HCT116 (cell line): ENCODE results near the gene RASGRF1. TPM values are rescaled to one million over a fixed set of nuclear protein-coding genes. Genes with fewer than 3 reads are reported as not detected.

Experiments used
- ATAC-seq: fragments of 200-7000 bp; cut with Tn5 transposase; 2 replicates; pipeline ENCODE4 v1.9.1; 2020; ENCODE audit warnings: mild to moderate bottlenecking, moderate library complexity
- BruUV-seq: library from RNA; stranded (reverse); fragments of 400-500 nt; replicated peaks from 2 replicates; lab custom pipeline; 2021; lab: Mats Ljungman, UMichigan
- CTCF ChIA-PET: fragments of 300-600 bp; sonication (Branson Sonifier 250); formaldehyde crosslinking; loops from one replicate; lab custom pipeline; 2021; ENCODE audit warnings: antibody characterized with exemption; lab: Charles Lee
- POLR2A ChIA-PET: fragments of 300-600, 350-600 bp; sonication (Branson Sonifier 250); formaldehyde crosslinking; loops from one replicate; lab custom pipeline; 2021; ENCODE audit warnings: antibody characterized with exemption; lab: Charles Lee
- RAD21 ChIA-PET, 2 experiments: fragments of 300-600 bp; sonication (Branson Sonifier 250); formaldehyde crosslinking; loops; one replicate each; lab custom pipeline; 2023; ENCODE audit warnings: low total read pairs in 2 of 2; ENCODE audit not compliant: uncharacterized antibody in 2 of 2, unreplicated experiment in 2 of 2, low non-redundant PET in 1 of 2; lab: Charles Lee
- DNase-seq: peaks from one replicate; pipeline ENCODE4 v3.0.0-alpha.2; 2010; ENCODE audit warnings: low read depth, low spot score
- H2AFZ ChIP-seq: fragments of 200-600 bp; shearing (Covaris generic), sonication (generic); 2 replicates; pipeline ENCODE4 v1.6.1; 2017; ENCODE audit warnings: low read depth, mixed run types, mixed read lengths, antibody characterized with exemption, low read length; ENCODE audit not compliant: poor library complexity, severe bottlenecking
- H3K27ac ChIP-seq: 2 replicates; pipeline ENCODE4 v1.5.1; 2012; ENCODE audit warnings: low read depth, low read length
- H3K27me3 ChIP-seq: fragments of 200-600 bp; sonication (generic); 2 replicates; pipeline ENCODE4 v1.6.1; 2016; ENCODE audit warnings: mixed run types, low read length, mixed read lengths; ENCODE audit not compliant: insufficient read depth
- H3K36me3 ChIP-seq, 2 experiments: fragments of 200-500 bp in 1 of 2; fragments of 200-600 bp in 1 of 2; sonication (Bioruptor generic) in 1 of 2; sonication (generic) in 1 of 2; 2 replicates each; pipeline versions ENCODE4 v1.5.1 to v1.6.1; 2014 to 2016; ENCODE audit warnings: low read length in 2 of 2, inconsistent platforms in 1 of 2, mixed read lengths in 1 of 2, mixed run types in 1 of 2; ENCODE audit not compliant: insufficient read depth in 2 of 2, control insufficient read depth in 1 of 2
- H3K4me1 ChIP-seq, 2 experiments: fragments of 200-600 bp in 1 of 2; sonication (generic) in 1 of 2; 2 replicates each; pipeline versions ENCODE4 v1.5.1 to v1.6.1; 2012 to 2017; ENCODE audit warnings: low read length in 2 of 2, inconsistent platforms in 1 of 2, mild to moderate bottlenecking in 1 of 2, mixed read lengths in 1 of 2, mixed run types in 1 of 2, moderate library complexity in 1 of 2; ENCODE audit not compliant: insufficient read depth in 2 of 2, control insufficient read depth in 1 of 2
- H3K4me2 ChIP-seq: fragments of 200-600 bp; sonication (generic); 2 replicates; pipeline ENCODE4 v1.6.1; 2017; ENCODE audit warnings: mixed run types, low read length, mixed read lengths
- H3K4me3 ChIP-seq, 2 experiments: fragments of 200-600 bp in 1 of 2; sonication (generic) in 1 of 2; replicated peaks in 1 of 2; 2 replicates each; pipeline ENCODE4 v1.5.1; 2011 to 2016; ENCODE audit warnings: low read length in 2 of 2, control low read depth in 1 of 2, low read depth in 1 of 2, mild to moderate bottlenecking in 1 of 2, mixed read lengths in 1 of 2, mixed run types in 1 of 2
- H3K79me2 ChIP-seq: fragments of 200-600 bp; sonication (generic); 2 replicates; pipeline ENCODE4 v1.6.1; 2017; ENCODE audit warnings: mild to moderate bottlenecking, mixed run types, low read length, moderate library complexity, mixed read lengths; ENCODE audit not compliant: insufficient read depth
- H3K9ac ChIP-seq: fragments of 200-600 bp; sonication (generic); 2 replicates; pipeline ENCODE4 v1.6.1; 2016; ENCODE audit warnings: low read length, mixed read lengths
- H3K9me2 ChIP-seq: fragments of 200-600 bp; sonication (generic), shearing (Covaris generic); 2 replicates; pipeline ENCODE4 v1.6.1; 2017; ENCODE audit warnings: mixed run types, mild to moderate bottlenecking, moderate library complexity; ENCODE audit not compliant: insufficient read depth
- H3K9me3 ChIP-seq, 2 experiments: fragments of 200-500 bp in 1 of 2; fragments of 200-600 bp in 1 of 2; sonication (Bioruptor generic) in 1 of 2; sonication (generic) in 1 of 2; 2 replicates each; pipeline ENCODE4 v1.6.1; 2014 to 2017; ENCODE audit warnings: low read length in 2 of 2, mixed read lengths in 2 of 2, inconsistent platforms in 1 of 2, low read depth in 1 of 2, mild to moderate bottlenecking in 1 of 2, mixed run types in 1 of 2, moderate library complexity in 1 of 2; ENCODE audit not compliant: control insufficient read depth in 1 of 2, insufficient read depth in 1 of 2
- H4K20me1 ChIP-seq: fragments of 200-600 bp; sonication (generic), shearing (Covaris generic); 2 replicates; pipeline ENCODE4 v1.6.1; 2017; ENCODE audit warnings: mixed run types, mild to moderate bottlenecking, moderate library complexity; ENCODE audit not compliant: insufficient read depth
- EGR1 ChIP-seq: IDR thresholded peaks from 2 replicates; pipeline ENCODE4 v1.6.1; 2012; ENCODE audit warnings: low read depth
- EZH2 ChIP-seq: fragments of 200-600 bp; sonication (generic); IDR thresholded peaks from 2 replicates; pipeline ENCODE4 v1.6.1; 2017; ENCODE audit warnings: antibody characterized with exemption, mixed run types
- POLR2A ChIP-seq: IDR thresholded peaks from 2 replicates; pipeline ENCODE4 v1.7.0; 2011; ENCODE audit warnings: borderline replicate concordance; ENCODE audit not compliant: insufficient read depth, insufficient read length; ENCODE audit errors: extremely low read depth
- SIN3A ChIP-seq: IDR thresholded peaks from 2 replicates; pipeline ENCODE4 v1.6.1; 2012; ENCODE audit warnings: low read depth
- SRF ChIP-seq: IDR thresholded peaks from 2 replicates; pipeline ENCODE4 v1.6.1; 2012; ENCODE audit warnings: low read depth
- YY1 ChIP-seq: IDR thresholded peaks from 2 replicates; pipeline ENCODE4 v1.6.1; 2011; ENCODE audit warnings: low read length, low read depth, moderate library complexity, mild to moderate bottlenecking; ENCODE audit not compliant: insufficient replicate concordance; ENCODE audit errors: extremely low read depth
- intact Hi-C: fragments of 100-400 bp; cut with micrococcal nuclease; formaldehyde crosslinking; loops from 2 replicates; pipeline ENCODE4 v1.10.0; 2022
- total RNA-seq: library from RNA; stranded (reverse); gene quantifications from one replicate; pipeline ENCODE4 v1.2.1, GENCODE V29; 2021; ENCODE audit not compliant: unreplicated experiment
- TF ChIP-seq, protein P1 (sequence below): IDR thresholded peaks from 2 replicates; pipeline ENCODE4 v1.6.1; 2011; ENCODE audit warnings: mild to moderate bottlenecking, low read length, moderate library complexity; ENCODE audit not compliant: insufficient replicate concordance; ENCODE audit errors: extremely low read depth
- TF ChIP-seq, protein P2 (sequence below), 3 experiments: fragments of 200-600 bp in 1 of 3; sonication (generic) in 1 of 3; IDR thresholded peaks in 2 of 3; conservative IDR thresholded peaks in 1 of 3; 2 replicates each; pipeline ENCODE4 v1.5.1; 2012 to 2017; ENCODE audit warnings: low read depth in 2 of 3, low read length in 2 of 3, antibody characterized with exemption in 1 of 3, borderline replicate concordance in 1 of 3, control low read depth in 1 of 3, mild to moderate bottlenecking in 1 of 3, mixed read lengths in 1 of 3, mixed run types in 1 of 3, moderate library complexity in 1 of 3; ENCODE audit not compliant: insufficient read depth in 1 of 3

The RASGRF1 gene
- total RNA-seq, 1 experiment from 2014 or later = 2.4 TPM

DNA sequence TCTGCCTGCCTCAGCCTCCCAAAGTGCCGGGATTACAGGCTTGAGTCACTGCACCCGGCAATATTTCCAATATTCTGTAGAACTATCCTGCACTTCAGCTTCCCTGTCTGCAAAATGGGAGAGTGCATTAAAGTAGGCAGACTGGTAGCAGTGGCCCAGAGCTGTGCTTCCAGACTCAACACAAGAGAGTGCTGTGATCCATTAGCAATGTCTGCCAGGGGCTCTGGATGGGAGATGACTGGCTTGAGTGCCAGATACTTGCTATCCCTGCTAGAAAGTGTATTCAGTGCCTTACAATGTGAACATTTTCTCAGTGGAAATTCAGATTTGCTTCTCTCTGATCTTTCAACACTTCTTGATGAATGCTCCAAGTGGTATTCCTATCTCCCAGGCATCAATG is 80.3 kb downstream of the RASGRF1 start:
- intact Hi-C loops = no loop called here
- H3K4me1 ChIP-seq = peaks cover under 1 to 2% of the 10 kb centered on the region in 2 experiments; a peak in 3 of 4 replicates
- POLR2A ChIA-PET = no interaction called here
- no peak overlapping the region for H3K27ac ChIP-seq
- H3K9me3 ChIP-seq = no peaks in the 10 kb centered on the region
- H3K79me2 ChIP-seq = no peaks in the 10 kb centered on the region
- no TSS peak for BruUV-seq
- ATAC-seq = no peak
- H2AFZ ChIP-seq = no peak overlapping the region
- no peak overlapping the region for H3K9ac ChIP-seq
- DNase-seq = no peak
- no peaks in the 10 kb centered on the region for H3K36me3 ChIP-seq
- no peaks in the 10 kb centered on the region for H4K20me1 ChIP-seq
- H3K27me3 ChIP-seq = no peaks in the 10 kb centered on the region
- no peaks in the 10 kb centered on the region for H3K9me2 ChIP-seq
- no peak overlapping the region for H3K4me2 ChIP-seq
- H3K4me3 ChIP-seq = no peak overlapping the region
- TF ChIP-seq YY1 (no peak), SRF (no peak), EZH2 (no peak), SIN3A (no peak), EGR1 (no peak), POLR2A (no peak)
- TF ChIP-seq, protein P1, sequence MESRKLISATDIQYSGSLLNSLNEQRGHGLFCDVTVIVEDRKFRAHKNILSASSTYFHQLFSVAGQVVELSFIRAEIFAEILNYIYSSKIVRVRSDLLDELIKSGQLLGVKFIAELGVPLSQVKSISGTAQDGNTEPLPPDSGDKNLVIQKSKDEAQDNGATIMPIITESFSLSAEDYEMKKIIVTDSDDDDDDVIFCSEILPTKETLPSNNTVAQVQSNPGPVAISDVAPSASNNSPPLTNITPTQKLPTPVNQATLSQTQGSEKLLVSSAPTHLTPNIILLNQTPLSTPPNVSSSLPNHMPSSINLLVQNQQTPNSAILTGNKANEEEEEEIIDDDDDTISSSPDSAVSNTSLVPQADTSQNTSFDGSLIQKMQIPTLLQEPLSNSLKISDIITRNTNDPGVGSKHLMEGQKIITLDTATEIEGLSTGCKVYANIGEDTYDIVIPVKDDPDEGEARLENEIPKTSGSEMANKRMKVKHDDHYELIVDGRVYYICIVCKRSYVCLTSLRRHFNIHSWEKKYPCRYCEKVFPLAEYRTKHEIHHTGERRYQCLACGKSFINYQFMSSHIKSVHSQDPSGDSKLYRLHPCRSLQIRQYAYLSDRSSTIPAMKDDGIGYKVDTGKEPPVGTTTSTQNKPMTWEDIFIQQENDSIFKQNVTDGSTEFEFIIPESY = no peak
- TF ChIP-seq, protein P2, sequence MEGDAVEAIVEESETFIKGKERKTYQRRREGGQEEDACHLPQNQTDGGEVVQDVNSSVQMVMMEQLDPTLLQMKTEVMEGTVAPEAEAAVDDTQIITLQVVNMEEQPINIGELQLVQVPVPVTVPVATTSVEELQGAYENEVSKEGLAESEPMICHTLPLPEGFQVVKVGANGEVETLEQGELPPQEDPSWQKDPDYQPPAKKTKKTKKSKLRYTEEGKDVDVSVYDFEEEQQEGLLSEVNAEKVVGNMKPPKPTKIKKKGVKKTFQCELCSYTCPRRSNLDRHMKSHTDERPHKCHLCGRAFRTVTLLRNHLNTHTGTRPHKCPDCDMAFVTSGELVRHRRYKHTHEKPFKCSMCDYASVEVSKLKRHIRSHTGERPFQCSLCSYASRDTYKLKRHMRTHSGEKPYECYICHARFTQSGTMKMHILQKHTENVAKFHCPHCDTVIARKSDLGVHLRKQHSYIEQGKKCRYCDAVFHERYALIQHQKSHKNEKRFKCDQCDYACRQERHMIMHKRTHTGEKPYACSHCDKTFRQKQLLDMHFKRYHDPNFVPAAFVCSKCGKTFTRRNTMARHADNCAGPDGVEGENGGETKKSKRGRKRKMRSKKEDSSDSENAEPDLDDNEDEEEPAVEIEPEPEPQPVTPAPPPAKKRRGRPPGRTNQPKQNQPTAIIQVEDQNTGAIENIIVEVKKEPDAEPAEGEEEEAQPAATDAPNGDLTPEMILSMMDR (IDR thresholded peaks at IDR 0.05 in 2 of 3, conservative IDR thresholded peaks at IDR 0.05 in 1 of 3; ENCODE audit: borderline replicate concordance in 1 of 3, insufficient read depth in 1 of 3, low read depth in 2 of 3, low read length in 2 of 3) = no peak
- TF ChIP-seq, all 23 proteins: peak for 0
- ChIA-PET RAD21 (no interaction called here), CTCF (no interaction called here)
